ENCODE results near the gene TRMT10B.

The TRMT10B gene

DNA sequence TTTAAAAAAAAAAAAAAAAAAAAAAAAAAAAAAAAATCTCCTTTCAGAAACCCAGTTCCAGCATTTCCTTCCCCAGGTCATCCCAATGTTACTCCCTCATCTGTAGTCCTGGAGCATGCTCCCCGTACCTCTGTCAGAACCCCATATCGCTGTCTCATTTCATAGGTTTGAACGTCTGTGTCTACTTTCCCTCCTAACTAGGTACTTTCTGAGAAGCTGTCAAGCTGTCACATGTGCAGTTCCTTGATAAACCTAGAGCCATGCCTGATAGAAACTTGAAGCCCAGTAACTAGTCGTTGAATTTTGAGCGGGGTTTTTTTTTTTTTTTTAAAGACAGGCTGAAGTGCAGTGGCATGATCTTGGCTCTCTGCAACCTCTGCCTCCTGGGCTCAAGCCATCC, 15.7 kb downstream of the TRMT10B start:
- H3K27me3 ChIP-seq = no peaks in the 10 kb centered on the region
- no peak overlapping the region for H3K4me2 ChIP-seq
- no peaks in the 10 kb centered on the region for H3K9me3 ChIP-seq
- peaks cover 10% of the 10 kb centered on the region; the same call in 1 of the 2 replicates for H4K20me1 ChIP-seq
- no peak for TF ChIP-seq Cebpa-rat (IDR thresholded peaks at IDR 0.05)
- H3K27ac ChIP-seq = no peak overlapping the region
- H3K36me3 ChIP-seq = peaks cover 68% of the 10 kb centered on the region
- H3K4me1 ChIP-seq = no peaks in the 10 kb centered on the region
- no peak overlapping the region for H3K9ac ChIP-seq
- no peak overlapping the region for H3K4me3 ChIP-seq

DNA sequence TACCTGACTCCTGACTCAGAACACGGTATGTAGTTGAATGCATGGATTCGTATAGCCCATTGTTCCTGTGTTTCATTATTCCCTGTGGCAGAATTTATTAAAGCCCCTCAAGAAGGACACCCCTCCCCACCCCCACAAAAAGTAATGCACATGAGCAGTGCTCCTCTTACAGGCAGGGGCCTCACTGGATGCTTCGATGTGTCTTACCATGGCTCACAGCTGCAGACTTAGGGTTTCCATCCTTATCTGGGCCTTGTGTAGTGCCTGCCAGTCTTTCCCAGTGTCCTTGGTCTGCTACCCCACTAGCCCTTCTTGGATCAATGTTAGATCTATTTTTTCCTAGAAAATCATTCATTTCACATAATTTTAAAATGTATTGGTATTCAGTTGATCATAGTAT, 16.4 kb downstream of the TRMT10B start:
- Histone ChIP-seq H4K20me1 (peaks cover 15% of the 10 kb centered on the region; the same call in 1 of the 2 replicates), H3K36me3 (peaks cover 68% of the 10 kb centered on the region)

DNA sequence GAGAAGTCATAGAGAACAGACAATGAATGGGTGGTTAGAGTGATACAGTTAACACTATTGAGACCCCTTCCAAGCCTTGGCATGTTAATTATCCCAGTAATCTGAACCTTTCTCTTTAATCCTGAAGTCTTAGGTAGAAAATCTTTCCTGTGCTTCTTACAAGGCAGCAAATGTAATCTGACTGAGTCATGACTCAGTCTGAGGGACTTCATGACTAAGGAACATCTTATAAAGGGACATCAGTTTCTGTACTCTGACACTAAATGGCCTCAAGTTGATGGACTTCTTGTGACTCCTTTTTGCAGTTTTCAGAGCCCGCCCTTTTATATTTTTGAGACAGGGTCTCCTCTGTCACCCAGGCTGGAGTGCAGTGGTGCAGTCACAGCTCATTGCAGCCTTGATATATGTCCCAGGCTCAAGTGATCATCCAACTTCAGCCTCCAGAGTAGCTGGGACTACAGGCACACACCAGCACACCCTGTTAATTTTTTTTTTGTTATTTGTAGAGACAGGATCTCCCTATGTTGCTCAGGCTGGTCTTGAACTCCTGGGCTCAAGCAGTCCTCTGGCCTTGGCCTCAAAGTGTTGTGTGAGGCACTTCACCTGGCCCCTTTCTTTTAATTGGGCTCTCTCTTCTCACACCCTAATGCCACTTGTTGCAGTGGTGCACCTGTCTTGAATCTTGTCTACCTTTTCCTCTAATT, 21.8 kb downstream of the TRMT10B start:
- no peak for TF ChIP-seq Cebpa-rat (IDR thresholded peaks at IDR 0.05)
- peaks cover 96% of the 10 kb centered on the region for H3K36me3 ChIP-seq
- H3K4me3 ChIP-seq = no peak overlapping the region
- peaks cover 48% of the 10 kb centered on the region; the same call in 1 of the 2 replicates for H4K20me1 ChIP-seq
- H3K9me3 ChIP-seq = no peaks in the 10 kb centered on the region
- no peaks in the 10 kb centered on the region for H3K4me1 ChIP-seq
- no peak overlapping the region for H3K9ac ChIP-seq
- H3K4me2 ChIP-seq = no peak overlapping the region
- no peaks in the 10 kb centered on the region for H3K27me3 ChIP-seq
- H3K27ac ChIP-seq = no peak overlapping the region

More for the DNA sequence above, 16.4 kb downstream of the TRMT10B start:
- Histone ChIP-seq H3K9me3 (no peaks in the 10 kb centered on the region), H3K27me3 (no peaks in the 10 kb centered on the region), H3K9ac (no peak overlapping the region), H3K4me2 (no peak overlapping the region), H3K4me3 (no peak overlapping the region), H3K27ac (no peak overlapping the region), H3K4me1 (no peaks in the 10 kb centered on the region)
- TF ChIP-seq Cebpa-rat (IDR thresholded peaks at IDR 0.05) = no peak

DNA sequence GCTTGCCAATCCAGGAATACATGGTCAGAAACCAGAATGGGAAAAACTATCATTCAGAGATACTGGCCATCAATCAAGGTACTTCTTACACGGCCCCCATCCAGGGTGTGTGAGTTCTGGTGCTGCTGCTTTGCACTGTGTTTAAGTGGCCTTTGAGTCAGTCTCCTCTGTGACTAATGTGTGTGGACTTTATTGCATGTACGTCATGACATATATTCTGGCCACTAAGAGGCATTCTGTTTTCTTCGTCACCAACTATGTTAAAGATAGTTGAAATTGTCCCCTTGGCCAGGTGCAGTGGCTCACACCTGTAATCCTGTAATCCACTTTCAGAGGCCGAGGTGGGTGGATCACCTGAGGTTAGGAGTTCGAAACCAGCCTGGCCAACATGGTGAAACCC, 22.7 kb downstream of the TRMT10B start:
- no peaks in the 10 kb centered on the region for H3K9me3 ChIP-seq
- no peak overlapping the region for H3K4me3 ChIP-seq
- no peak overlapping the region for H3K27ac ChIP-seq
- H4K20me1 ChIP-seq = peaks cover 56% of the 10 kb centered on the region
- no peaks in the 10 kb centered on the region for H3K4me1 ChIP-seq
- H3K9ac ChIP-seq = no peak overlapping the region
- H3K36me3 ChIP-seq = peaks cover 99% of the 10 kb centered on the region
- no peak for TF ChIP-seq Cebpa-rat (IDR thresholded peaks at IDR 0.05)
- no peaks in the 10 kb centered on the region for H3K27me3 ChIP-seq
- no peak overlapping the region for H3K4me2 ChIP-seq

DNA sequence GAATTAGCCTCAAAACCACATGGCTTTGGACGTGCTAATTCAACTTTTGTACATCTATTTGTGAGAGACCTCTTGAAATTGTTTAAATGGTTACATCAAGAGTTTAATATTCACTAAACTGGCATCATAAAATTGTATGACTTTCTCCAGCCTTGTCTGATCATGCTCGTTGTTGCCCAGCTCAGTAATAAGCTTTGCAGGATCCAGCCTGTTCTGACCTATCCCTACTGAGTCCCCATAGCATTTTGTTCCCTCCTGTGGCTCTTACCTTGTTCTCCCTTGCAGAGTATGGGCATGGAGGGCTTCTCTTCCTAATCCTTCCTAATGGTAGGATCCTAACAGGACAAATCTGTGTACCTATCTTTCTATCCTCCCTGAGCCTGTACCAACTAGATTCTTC, 24.9 kb downstream of the TRMT10B start:
- TF ChIP-seq Cebpa-rat (IDR thresholded peaks at IDR 0.05) = no peak
- Histone ChIP-seq H3K9me3 (no peaks in the 10 kb centered on the region), H4K20me1 (peaks cover 78% of the 10 kb centered on the region), H3K27ac (no peak overlapping the region), H3K4me2 (no peak overlapping the region), H3K4me3 (no peak overlapping the region), H3K9ac (no peak overlapping the region), H3K36me3 (peaks cover 100% of the 10 kb centered on the region), H3K27me3 (no peaks in the 10 kb centered on the region), H3K4me1 (peaks cover 18% of the 10 kb centered on the region)

DNA sequence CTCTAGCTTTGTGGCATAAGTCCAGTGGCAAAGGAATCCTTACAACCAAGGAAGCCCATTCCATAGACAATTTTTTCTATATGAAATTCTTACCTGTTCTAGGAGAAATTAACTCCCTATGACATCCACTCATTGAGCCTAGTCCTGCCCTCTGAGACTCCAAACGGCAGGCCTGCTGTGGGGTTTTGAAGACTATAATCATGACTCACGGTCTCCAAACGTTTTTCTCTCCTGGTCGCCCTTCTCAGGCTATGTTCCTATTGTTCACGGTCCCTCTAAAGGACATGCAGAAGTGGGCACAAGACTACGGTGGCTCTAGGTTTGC, 30.6 kb downstream of the TRMT10B start:
- no peak for TF ChIP-seq Cebpa-rat (IDR thresholded peaks at IDR 0.05)
- Histone ChIP-seq H3K9me3 (no peaks in the 10 kb centered on the region), H3K4me1 (peaks cover 32% of the 10 kb centered on the region), H3K4me3 (peak overlapping the region; percentile 93), H3K9ac (peak overlapping the region; percentile 97), H3K27me3 (no peaks in the 10 kb centered on the region), H3K27ac (peak overlapping the region; percentile 96), H3K4me2 (peak overlapping the region; percentile 71), H4K20me1 (peaks cover 46% of the 10 kb centered on the region), H3K36me3 (peaks cover 45% of the 10 kb centered on the region)

DNA sequence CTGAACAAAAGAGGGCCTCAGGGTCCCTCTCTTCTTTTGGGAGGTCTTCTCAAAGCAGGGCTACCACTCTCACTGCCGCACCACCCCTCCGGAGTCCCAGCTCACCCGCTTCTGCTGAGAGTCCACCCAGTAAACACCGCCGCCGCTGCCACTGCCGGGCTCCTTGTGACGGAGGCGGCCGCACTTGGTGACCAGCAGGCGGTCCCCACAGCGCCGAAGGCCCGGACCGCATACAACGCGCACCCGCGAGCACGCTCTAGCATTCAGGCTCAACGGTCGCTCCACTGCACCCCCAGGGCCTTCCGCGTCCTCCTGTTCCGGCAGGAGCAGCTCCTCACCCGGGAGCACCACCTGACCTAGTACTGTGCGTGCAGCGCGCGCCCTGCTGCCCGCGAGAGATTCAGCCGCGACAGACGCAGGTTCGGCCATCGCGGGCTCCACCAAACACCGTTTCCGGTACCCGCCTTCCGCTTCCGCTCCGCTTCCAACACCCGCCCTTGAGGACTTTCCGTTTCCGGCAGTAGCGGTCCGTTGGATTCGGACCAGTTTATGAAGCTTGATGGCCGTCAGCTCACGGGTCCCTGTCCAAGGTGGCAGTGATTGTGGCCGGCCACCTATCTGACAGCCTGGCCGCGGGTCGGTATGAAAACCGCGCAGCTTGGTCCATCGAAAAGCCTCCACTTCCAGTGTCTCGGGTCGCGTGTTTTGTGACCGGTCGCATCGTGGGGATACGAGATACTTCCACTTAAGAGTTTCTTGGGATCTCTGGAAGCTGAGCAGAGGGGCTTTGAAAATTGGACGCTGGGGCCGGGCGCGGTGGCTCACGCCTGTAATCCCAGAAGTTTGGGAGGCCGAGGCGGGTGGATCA, 31.2 kb downstream of the TRMT10B start, which contains the start of gene EXOSC3:
EXOSC3 (minus strand) TSS at position 449 of the 868 bp plus-strand sequence; CDS start at position 429, 20 bp downstream.
- peak within 1 kb of the TSS; percentile 93 for H3K4me3 ChIP-seq
- peaks cover 32% of the 10 kb centered on the region for H3K4me1 ChIP-seq
- peak within 1 kb of the TSS; percentile 97 for H3K9ac ChIP-seq
- H3K27ac ChIP-seq = peak within 1 kb of the TSS; percentile 96
- peaks cover 39% of the 10 kb centered on the region for H3K36me3 ChIP-seq
- peak within 1 kb of the TSS; percentile 71 for H3K4me2 ChIP-seq
- no peaks in the 10 kb centered on the region for H3K27me3 ChIP-seq
- H3K9me3 ChIP-seq = no peaks in the 10 kb centered on the region
- peaks cover 40% of the 10 kb centered on the region for H4K20me1 ChIP-seq
- no peak for TF ChIP-seq Cebpa-rat (IDR thresholded peaks at IDR 0.05)

DNA sequence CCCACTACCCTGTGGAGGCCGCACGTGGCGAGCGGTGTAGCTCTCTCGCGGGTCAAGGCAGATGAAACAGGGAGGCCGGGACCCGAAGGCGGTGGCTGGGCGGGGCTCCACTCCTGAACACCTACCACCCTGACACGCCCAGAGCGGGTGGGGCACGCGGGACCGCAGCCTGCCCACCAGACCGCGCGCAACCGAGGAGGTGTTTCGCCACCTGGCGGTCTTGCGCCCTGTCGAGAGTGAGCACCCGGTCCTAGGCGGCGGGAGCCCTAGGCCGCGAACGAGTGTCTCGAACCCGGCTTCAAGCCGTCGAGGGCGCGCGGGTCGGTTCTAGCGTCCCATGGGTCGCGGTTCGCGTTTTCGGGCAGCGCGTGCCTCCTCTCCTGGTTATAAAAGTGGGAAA, 33.5 kb downstream of the TRMT10B start:
- Histone ChIP-seq H3K27ac (no peak overlapping the region), H3K4me1 (peaks cover 29% of the 10 kb centered on the region)

DNA sequence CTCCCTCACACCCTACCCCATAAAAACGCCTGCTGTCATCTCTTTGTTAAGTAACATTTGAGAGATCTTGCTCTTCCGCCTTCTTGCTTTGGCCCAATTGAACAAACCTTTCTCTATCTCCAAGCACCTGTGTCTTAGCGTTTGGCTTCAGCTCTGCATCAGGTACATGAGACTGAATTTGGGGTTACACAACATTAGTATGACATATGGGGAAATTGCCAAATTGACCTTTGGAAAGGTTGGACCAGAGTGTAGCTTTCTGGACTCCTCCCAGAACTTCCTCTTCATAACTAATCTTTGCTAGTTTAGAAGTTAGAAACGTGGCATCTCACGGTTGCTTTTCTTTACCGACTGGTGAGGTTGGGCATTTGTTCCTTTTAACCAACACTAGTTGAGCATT, 34.7 kb downstream of the TRMT10B start:
- H3K4me3 ChIP-seq = no peak overlapping the region
- no peaks in the 10 kb centered on the region for H3K9me3 ChIP-seq
- no peak overlapping the region for H3K4me2 ChIP-seq
- H3K36me3 ChIP-seq = peaks cover 9% of the 10 kb centered on the region
- peaks cover 7% of the 10 kb centered on the region; the same call in 1 of the 2 replicates for H4K20me1 ChIP-seq
- H3K9ac ChIP-seq = no peak overlapping the region
- H3K27me3 ChIP-seq = no peaks in the 10 kb centered on the region
- peaks cover 16% of the 10 kb centered on the region for H3K4me1 ChIP-seq
- no peak for TF ChIP-seq Cebpa-rat (IDR thresholded peaks at IDR 0.05)
- H3K27ac ChIP-seq = no peak overlapping the region

More for the DNA sequence above, 33.5 kb downstream of the TRMT10B start:
- Histone ChIP-seq H3K9me3 (no peaks in the 10 kb centered on the region), H3K4me2 (no peak overlapping the region), H3K27me3 (no peaks in the 10 kb centered on the region), H3K9ac (no peak overlapping the region), H4K20me1 (peaks cover 20% of the 10 kb centered on the region), H3K36me3 (peaks cover 22% of the 10 kb centered on the region), H3K4me3 (no peak overlapping the region)
- no peak for TF ChIP-seq Cebpa-rat (IDR thresholded peaks at IDR 0.05)

DNA sequence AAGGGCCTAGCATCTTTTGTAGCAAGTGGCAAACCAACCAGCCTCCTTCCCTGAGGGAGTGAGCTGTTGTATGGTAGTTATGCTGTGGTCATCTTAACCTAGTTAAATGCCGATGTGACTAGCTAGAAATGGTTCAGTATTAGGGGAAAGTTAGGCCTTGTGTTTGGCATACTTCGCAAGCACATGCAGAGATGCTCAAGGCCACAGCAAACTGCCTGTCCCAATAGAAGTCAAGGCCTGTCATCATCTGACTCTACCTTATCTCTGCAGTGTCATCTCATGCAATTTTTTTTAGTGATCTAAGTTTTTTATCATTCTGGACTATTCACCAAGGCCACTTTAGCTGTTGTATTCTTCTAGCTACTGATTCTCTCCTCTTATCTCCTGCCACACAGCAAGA, 36.5 kb downstream of the TRMT10B start:
- H3K27me3 ChIP-seq = no peaks in the 10 kb centered on the region
- H3K4me2 ChIP-seq = no peak overlapping the region
- H4K20me1 ChIP-seq = no peaks in the 10 kb centered on the region
- H3K4me1 ChIP-seq = peaks cover 9% of the 10 kb centered on the region
- no peaks in the 10 kb centered on the region for H3K9me3 ChIP-seq
- H3K4me3 ChIP-seq = no peak overlapping the region
- TF ChIP-seq Cebpa-rat (IDR thresholded peaks at IDR 0.05) = no peak
- H3K36me3 ChIP-seq = 0 out of 2 replicates have a peak, but pooled peaks cover 4% of the 10 kb centered on the region
- no peak overlapping the region for H3K9ac ChIP-seq
- H3K27ac ChIP-seq = no peak overlapping the region
